ENCODE data around the gene GAB2.

DNA sequence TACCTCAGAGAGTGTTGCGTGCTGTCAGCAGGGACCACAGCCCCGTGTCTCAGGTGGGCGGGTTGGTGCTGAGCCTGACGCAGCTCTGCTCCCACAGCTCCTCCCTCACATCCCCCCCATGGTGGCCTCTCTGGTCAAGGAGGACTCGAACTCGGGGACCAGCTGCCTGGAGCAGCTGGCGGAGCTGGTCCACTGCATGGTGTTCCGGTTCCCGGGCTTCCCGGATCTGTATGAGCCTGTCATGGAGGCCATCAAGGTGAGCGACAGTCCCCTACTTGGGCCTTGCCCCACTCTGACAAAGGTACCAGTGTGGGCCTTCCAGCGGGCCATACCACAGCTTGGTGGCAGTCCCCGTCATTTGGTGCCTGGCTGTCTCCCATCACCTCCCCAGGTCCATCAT is 217.1 kb downstream of the GAB2 start:
- TF ChIP-seq, protein P1, sequence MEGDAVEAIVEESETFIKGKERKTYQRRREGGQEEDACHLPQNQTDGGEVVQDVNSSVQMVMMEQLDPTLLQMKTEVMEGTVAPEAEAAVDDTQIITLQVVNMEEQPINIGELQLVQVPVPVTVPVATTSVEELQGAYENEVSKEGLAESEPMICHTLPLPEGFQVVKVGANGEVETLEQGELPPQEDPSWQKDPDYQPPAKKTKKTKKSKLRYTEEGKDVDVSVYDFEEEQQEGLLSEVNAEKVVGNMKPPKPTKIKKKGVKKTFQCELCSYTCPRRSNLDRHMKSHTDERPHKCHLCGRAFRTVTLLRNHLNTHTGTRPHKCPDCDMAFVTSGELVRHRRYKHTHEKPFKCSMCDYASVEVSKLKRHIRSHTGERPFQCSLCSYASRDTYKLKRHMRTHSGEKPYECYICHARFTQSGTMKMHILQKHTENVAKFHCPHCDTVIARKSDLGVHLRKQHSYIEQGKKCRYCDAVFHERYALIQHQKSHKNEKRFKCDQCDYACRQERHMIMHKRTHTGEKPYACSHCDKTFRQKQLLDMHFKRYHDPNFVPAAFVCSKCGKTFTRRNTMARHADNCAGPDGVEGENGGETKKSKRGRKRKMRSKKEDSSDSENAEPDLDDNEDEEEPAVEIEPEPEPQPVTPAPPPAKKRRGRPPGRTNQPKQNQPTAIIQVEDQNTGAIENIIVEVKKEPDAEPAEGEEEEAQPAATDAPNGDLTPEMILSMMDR (IDR thresholded peaks at IDR 0.05; ENCODE audit: poor library complexity), result no peak
- no peak for TF ChIP-seq EZH2 (IDR thresholded peaks at IDR 0.05; ENCODE audit: borderline replicate concordance)

Data from hepatocyte (in vitro differentiated cells).